HepG2 (cell line): ENCODE measurements around the gene TNP2. TPM values are rescaled to one million over a fixed set of nuclear protein-coding genes. Genes with fewer than 3 reads are reported as not detected.
A peak's percentile ranks its signal among the peaks of the same experiment; 100 is the strongest.

Experiments used
- ATAC-seq: fragments of 200-7000 bp; cut with Tn5 transposase; 3 replicates; pipeline ENCODE4 v1.9.1; 2020; ENCODE audit warnings: mild to moderate bottlenecking, moderate library complexity
- BruUV-seq: library from RNA; stranded (reverse); fragments of 400-500 nt; replicated peaks from 2 replicates; lab custom pipeline; 2021; lab: Mats Ljungman, UMichigan
- CTCF ChIA-PET: fragments of 300-600 bp; formaldehyde crosslinking; extraction: SDS; loops from one replicate; lab custom pipeline; 2021; ENCODE audit warnings: low total read pairs, inconsistent platforms, low intra/inter-chr PET ratio; lab: Yijun Ruan, JAX
- POLR2A ChIA-PET: fragments of 350-600 bp; sonication (Branson Sonifier 250); formaldehyde crosslinking; loops from one replicate; lab custom pipeline; 2020; ENCODE audit warnings: antibody characterized with exemption, inconsistent platforms; lab: Yijun Ruan, JAX
- DNase-seq: peaks from one replicate; pipeline ENCODE4 v3.0.0-alpha.2; 2015; ENCODE audit warnings: low spot score
- FAIRE-seq: peaks from 3 replicates; lab custom pipeline; 2011; peaks lifted over from hg19 to GRCh38; lab: Jason Lieb, UNC
- H2AFZ ChIP-seq: one replicate; pipeline ENCODE4 v1.6.1; 2011; ENCODE audit warnings: low read length, inconsistent platforms
- H3K27ac ChIP-seq: fragments of 300-600 bp; 3 replicates; pipeline ENCODE4 v1.8.0; 2011; ENCODE audit warnings: mixed run types, mild to moderate bottlenecking, mixed read lengths, low read length, inconsistent platforms; ENCODE audit not compliant: insufficient read depth; ENCODE audit errors: extremely low read length
- H3K27me3 ChIP-seq, 2 experiments: fragments of 200-600 bp in 1 of 2; 2 replicates in 1 of 2; 3 replicates in 1 of 2; pipeline versions ENCODE4 v1.6.0 to v1.8.0; 2011; ENCODE audit warnings: low read length in 2 of 2, mild to moderate bottlenecking in 2 of 2, moderate library complexity in 2 of 2, inconsistent platforms in 1 of 2; ENCODE audit not compliant: insufficient read depth in 2 of 2, control insufficient read depth in 1 of 2
- H3K36me3 ChIP-seq, 2 experiments: fragments of 200-600 bp in 1 of 2; replicated peaks in 1 of 2; 2 replicates in 1 of 2; 3 replicates in 1 of 2; pipeline versions ENCODE4 v1.5.1 to v1.8.0; 2011; ENCODE audit warnings: low read length in 2 of 2, inconsistent platforms in 1 of 2; ENCODE audit not compliant: insufficient read depth in 2 of 2, control insufficient read depth in 1 of 2
- H3K4me1 ChIP-seq: 2 replicates; pipeline ENCODE4 v1.5.1; 2012; ENCODE audit warnings: low read length, inconsistent platforms; ENCODE audit not compliant: insufficient read depth
- H3K4me2 ChIP-seq: 2 replicates; pipeline ENCODE4 v1.6.0; 2011; ENCODE audit warnings: low read depth, low read length, inconsistent platforms
- H3K4me3 ChIP-seq, 3 experiments: fragments of 200-600 bp in 1 of 3; sonication (generic), shearing (Covaris generic) in 1 of 3; replicated peaks in 1 of 3; 2 replicates each; pipeline ENCODE4 v1.5.1; 2011 to 2016; ENCODE audit warnings: low read length in 3 of 3, inconsistent platforms in 2 of 3, low read depth in 2 of 3, mild to moderate bottlenecking in 2 of 3, control low read depth in 1 of 3, mixed read lengths in 1 of 3; ENCODE audit not compliant: insufficient read depth in 1 of 3
- H3K79me2 ChIP-seq: one replicate; pipeline ENCODE4 v1.6.1; 2011; ENCODE audit warnings: low read length, inconsistent platforms; ENCODE audit not compliant: insufficient read depth
- H3K9ac ChIP-seq: 2 replicates; pipeline ENCODE4 v1.6.0; 2011; ENCODE audit warnings: mild to moderate bottlenecking, low read depth, low read length, inconsistent platforms; ENCODE audit not compliant: insufficient read depth
- H3K9me3 ChIP-seq: 2 replicates; pipeline ENCODE4 v1.5.1; 2012; ENCODE audit warnings: mild to moderate bottlenecking, low read length
- H4K20me1 ChIP-seq: 2 replicates; pipeline ENCODE4 v1.6.0; 2011; ENCODE audit warnings: inconsistent platforms, mild to moderate bottlenecking, low read length, moderate library complexity; ENCODE audit not compliant: insufficient read depth
- CC2D1A ChIP-seq: sonication (generic); formaldehyde crosslinking; IDR thresholded peaks from 2 replicates; pipeline ENCODE4 v1.8.1; 2023; ENCODE audit warnings: mild to moderate bottlenecking, missing genetic modification reagents
- CEBPZ ChIP-seq: IDR thresholded peaks from 2 replicates; pipeline ENCODE4 v1.6.1; 2012; ENCODE audit warnings: low read length, improper control_type of control experiment
- CHD2 ChIP-seq: IDR thresholded peaks from 2 replicates; pipeline ENCODE4 v1.6.1; 2011; ENCODE audit warnings: low read depth, low read length, improper control_type of control experiment
- EZH2 ChIP-seq: conservative IDR thresholded peaks from 2 replicates; pipeline ENCODE4 v1.6.1; 2012; ENCODE audit warnings: mild to moderate bottlenecking, low read depth, low read length, moderate library complexity
- LBX2 ChIP-seq: sonication (generic); formaldehyde crosslinking; IDR thresholded peaks from 2 replicates; pipeline ENCODE4 v1.5.0; 2020; ENCODE audit warnings: missing genetic modification reagents, mild to moderate bottlenecking, borderline replicate concordance
- SKI ChIP-seq: fragments of 450-650 bp; IDR thresholded peaks from one replicate; pipeline ENCODE4 v1.6.1; 2018; ENCODE audit warnings: mild to moderate bottlenecking; ENCODE audit not compliant: partially characterized antibody
- ZBTB3 ChIP-seq: sonication (generic); formaldehyde crosslinking; IDR thresholded peaks from 2 replicates; pipeline ENCODE4 v1.4.0; 2020; ENCODE audit warnings: low read depth, mild to moderate bottlenecking, moderate library complexity, missing genetic modification reagents, borderline replicate concordance
- ZBTB44 ChIP-seq: sonication (generic); formaldehyde crosslinking; IDR thresholded peaks from 2 replicates; pipeline ENCODE4 v1.4.0; 2020; ENCODE audit warnings: missing genetic modification reagents
- ZSCAN12 ChIP-seq: sonication (generic); formaldehyde crosslinking; IDR thresholded peaks from 2 replicates; pipeline ENCODE4 v1.9.0; 2021; ENCODE audit warnings: mild to moderate bottlenecking, missing genetic modification reagents
- WGBS: methylation state at CpG from one replicate; pipeline ENCODE4 v1.1.6; 2017; ENCODE audit warnings: low lambda C conversion rate; 5-methylcytosine and 5-hydroxymethylcytosine counted together
- in situ Hi-C: cut with HindIII; loops from 2 replicates; pipeline ENCODE4 v1.10.0; 2017; ENCODE audit warnings: low pct_unique_long_range_greater_than_20kb; ENCODE audit not compliant: extremely low pct_ligation_motif_present
- intact Hi-C: fragments of 100-400 bp; cut with micrococcal nuclease; formaldehyde crosslinking; loops from one replicate; pipeline ENCODE4 v1.10.0; 2022; ENCODE audit not compliant: unreplicated experiment
- polyA plus RNA-seq, 8 experiments: library from polyadenylated mRNA; depleted of rRNA in 3 of 8; stranded (reverse) in 7 of 8; unstranded in 1 of 8; fragments of >200 nt; fragmentation: Illumina TruSeq in 4 of 8; extraction: Trizol in 4 of 8; gene quantifications; 2 replicates each; pipeline versions ENCODE4 v1.2.1 to v1.2.3, GENCODE V29; 2011 to 2016; ENCODE audit warnings: low read depth in 4 of 8, missing spikeins in 1 of 8, mixed read lengths in 1 of 8; ENCODE audit not compliant: insufficient read depth in 1 of 8
- total RNA-seq, 5 experiments: library from RNA; depleted of rRNA; stranded (reverse); fragments of >200 nt; fragmentation: Illumina TruSeq; extraction: Trizol; gene quantifications; 2 replicates each; pipeline ENCODE4 v1.2.3, GENCODE V29; 2016; ENCODE audit warnings: low read depth in 1 of 5
- TF ChIP-seq, protein P1 (sequence below): IDR thresholded peaks from 2 replicates; pipeline ENCODE4 v1.6.1; 2016; ENCODE audit warnings: missing compliant biosample characterization, missing genetic modification reagents, borderline replicate concordance
- TF ChIP-seq, protein P2 (sequence below): sonication (generic); formaldehyde crosslinking; IDR thresholded peaks from 2 replicates; pipeline ENCODE4 v1.4.0; 2020; ENCODE audit warnings: low read depth, mild to moderate bottlenecking, missing genetic modification reagents

The TNP2 gene
- total and polyA plus RNA-seq, 2 of the 13 experiments (the other 11 are each of a cell fraction or from before 2014, with no cell fraction given), result not detected

DNA sequence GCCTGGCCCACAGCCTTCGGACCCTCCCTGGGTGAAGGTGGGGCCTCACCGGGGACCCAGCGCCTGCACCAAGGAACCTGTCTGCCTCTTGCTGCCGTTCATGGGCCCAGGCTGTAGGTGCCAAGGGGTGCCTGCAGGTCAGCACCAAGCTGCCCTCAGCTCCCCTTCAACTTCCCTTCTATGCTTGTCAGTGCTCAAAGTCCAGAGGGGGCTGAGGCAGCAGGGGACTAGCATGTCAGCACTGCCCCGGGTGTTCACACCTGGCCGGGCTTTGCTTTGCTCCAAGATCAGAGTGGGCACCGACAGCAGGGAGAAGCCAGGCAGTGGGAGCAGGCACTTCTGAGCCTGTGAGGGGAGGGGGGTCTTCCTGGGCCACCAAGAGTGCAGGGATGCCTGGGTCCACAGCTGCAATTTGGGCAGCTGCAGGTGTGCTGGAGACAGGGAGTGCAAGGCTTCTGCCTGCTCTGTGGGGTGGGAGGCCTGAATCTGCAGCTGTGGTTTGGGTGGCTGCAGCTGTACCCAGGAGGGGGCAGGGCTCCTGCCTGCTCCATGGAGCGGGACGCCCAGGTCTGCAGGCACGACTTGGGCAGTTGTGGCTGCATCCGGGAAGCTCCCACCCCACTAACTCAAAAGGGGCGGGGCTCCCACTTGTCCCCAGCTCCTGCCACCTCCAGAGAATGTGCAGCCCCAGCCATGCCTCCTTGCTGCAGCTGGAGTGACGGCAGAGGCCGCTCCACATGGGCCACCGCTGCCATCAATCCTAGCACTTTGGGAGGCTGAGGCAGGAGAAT is 39.6 kb upstream of the TNP2 start:
- no peaks in the 10 kb centered on the region for H3K9me3 ChIP-seq
- peak overlapping the region in 1 of 3 experiments; percentile 35; a peak in 1 of 6 replicates for H3K4me3 ChIP-seq
- H3K4me1 ChIP-seq, result peaks cover 84% of the 10 kb centered on the region
- CTCF ChIA-PET, result no interaction called here
- H2AFZ ChIP-seq, result no peak overlapping the region
- peak; percentile 39 for ATAC-seq
- DNase-seq, result peak; percentile 87
- POLR2A ChIA-PET, result interaction anchor here (1.0 to 7.4 kb wide), 18 partner anchors 11 to 489 kb away, joined by 3 to 234 read pairs (median 6); partner anchors contain the start of genes PRM2, PRM3, SOCS1 and TNP2
- FAIRE-seq, result no peak
- H3K9ac ChIP-seq, result peak overlapping the region; percentile 62
- H3K27me3 ChIP-seq, result no peaks in the 10 kb centered on the region
- no peaks in the 10 kb centered on the region for H3K79me2 ChIP-seq
- peak overlapping the region; percentile 57 for H3K4me2 ChIP-seq
- intact Hi-C loops (no loop called here), in situ Hi-C loops (no loop called here)
- H3K36me3 ChIP-seq, result no peaks in the 10 kb centered on the region
- WGBS, result 27% methylated on average over 6 of the region's 15 CpGs
- BruUV-seq, result no TSS peak
- peak overlapping the region; percentile 89 for H3K27ac ChIP-seq
- no peaks in the 10 kb centered on the region for H4K20me1 ChIP-seq
- TF ChIP-seq EZH2, result no peak
- TF ChIP-seq, protein P1, sequence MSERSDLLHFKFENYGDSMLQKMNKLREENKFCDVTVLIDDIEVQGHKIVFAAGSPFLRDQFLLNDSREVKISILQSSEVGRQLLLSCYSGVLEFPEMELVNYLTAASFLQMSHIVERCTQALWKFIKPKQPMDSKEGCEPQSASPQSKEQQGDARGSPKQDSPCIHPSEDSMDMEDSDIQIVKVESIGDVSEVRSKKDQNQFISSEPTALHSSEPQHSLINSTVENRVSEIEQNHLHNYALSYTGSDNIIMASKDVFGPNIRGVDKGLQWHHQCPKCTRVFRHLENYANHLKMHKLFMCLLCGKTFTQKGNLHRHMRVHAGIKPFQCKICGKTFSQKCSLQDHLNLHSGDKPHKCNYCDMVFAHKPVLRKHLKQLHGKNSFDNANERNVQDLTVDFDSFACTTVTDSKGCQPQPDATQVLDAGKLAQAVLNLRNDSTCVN (CRISPR knock-in tag), result peak; percentile 36; the same call in 1 of the 2 replicates
- TF ChIP-seq CC2D1A, result no peak
- 0 out of 2 replicates have a peak, but pooled peaks have one; percentile 61 for TF ChIP-seq LBX2
- no peak for TF ChIP-seq ZBTB44
- no peak for TF ChIP-seq CEBPZ
- TF ChIP-seq, protein P2, sequence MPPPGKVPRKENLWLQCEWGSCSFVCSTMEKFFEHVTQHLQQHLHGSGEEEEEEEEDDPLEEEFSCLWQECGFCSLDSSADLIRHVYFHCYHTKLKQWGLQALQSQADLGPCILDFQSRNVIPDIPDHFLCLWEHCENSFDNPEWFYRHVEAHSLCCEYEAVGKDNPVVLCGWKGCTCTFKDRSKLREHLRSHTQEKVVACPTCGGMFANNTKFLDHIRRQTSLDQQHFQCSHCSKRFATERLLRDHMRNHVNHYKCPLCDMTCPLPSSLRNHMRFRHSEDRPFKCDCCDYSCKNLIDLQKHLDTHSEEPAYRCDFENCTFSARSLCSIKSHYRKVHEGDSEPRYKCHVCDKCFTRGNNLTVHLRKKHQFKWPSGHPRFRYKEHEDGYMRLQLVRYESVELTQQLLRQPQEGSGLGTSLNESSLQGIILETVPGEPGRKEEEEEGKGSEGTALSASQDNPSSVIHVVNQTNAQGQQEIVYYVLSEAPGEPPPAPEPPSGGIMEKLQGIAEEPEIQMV, result peak; percentile 18; the same call in 1 of the 2 replicates
- TF ChIP-seq ZSCAN12 (CRISPR knock-in tag), result no peak
- no peak for TF ChIP-seq ZBTB3 (CRISPR knock-in tag)
- no peak for TF ChIP-seq CHD2
- no peak for TF ChIP-seq SKI
